HL-60/S4 treated with retinoic acid at 250 ng/mL for 4 days and 3 days (cell line): ENCODE measurements around the gene ECSIT.

Experiments used
- in situ Hi-C: fragments of 300-500 bp; cut with MboI; formaldehyde crosslinking; loops from 2 replicates; pipeline ENCODE4 v1.7.0; 2022; ENCODE audit warnings: low sequenced_read_pairs

ECSIT gene

DNA sequence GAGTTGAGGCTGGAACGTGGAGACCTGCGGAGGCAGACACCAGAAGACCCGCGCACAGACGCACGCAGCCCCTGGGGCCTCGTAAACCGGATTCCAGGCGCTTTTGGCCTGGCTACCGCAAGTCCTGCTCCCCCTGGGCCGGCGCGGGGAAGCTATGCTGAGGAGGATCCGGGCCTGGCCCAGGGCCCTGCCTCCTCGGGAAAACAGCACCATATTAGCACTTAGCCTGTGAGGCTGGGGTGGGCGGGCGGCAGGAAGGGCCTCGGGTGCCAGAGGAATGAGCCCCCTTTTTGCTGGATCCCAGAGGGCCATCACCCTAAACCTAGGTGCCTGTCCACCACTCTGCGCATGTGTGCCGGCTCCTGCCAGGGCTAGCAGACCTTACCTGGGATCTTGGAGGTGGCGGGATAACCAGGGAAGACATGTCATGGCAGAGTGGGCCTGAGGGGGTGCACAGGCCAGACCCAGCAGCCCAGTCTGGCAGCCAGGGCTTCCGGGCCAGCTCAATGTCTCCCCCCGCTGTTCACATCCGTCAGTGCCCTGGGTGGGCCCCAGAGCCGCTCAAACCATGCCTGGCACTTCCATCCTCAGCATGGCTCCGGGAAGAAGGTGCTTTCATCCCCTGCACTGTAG, 22.8 kb upstream of the ECSIT start:
- in situ Hi-C loops, result no loop called here

DNA sequence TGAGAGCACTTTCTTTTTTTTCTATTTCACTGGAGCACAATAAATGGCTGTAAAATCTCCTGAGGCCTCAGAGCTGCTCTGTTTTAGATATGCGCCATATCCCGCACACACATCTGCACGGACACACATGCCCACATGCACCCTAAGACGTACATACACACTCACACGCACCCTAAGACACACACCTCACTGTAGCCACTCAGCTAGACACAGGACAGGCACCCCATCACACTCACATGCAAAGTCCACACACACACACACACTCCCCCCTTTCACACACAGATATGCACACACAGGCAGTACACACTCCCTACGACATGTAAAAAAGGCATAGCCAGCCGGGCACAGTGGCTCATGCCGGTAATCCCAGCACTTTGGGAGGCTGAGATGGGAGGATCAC, 21.3 kb upstream of the ECSIT start:
- in situ Hi-C loops, result no loop called here

DNA sequence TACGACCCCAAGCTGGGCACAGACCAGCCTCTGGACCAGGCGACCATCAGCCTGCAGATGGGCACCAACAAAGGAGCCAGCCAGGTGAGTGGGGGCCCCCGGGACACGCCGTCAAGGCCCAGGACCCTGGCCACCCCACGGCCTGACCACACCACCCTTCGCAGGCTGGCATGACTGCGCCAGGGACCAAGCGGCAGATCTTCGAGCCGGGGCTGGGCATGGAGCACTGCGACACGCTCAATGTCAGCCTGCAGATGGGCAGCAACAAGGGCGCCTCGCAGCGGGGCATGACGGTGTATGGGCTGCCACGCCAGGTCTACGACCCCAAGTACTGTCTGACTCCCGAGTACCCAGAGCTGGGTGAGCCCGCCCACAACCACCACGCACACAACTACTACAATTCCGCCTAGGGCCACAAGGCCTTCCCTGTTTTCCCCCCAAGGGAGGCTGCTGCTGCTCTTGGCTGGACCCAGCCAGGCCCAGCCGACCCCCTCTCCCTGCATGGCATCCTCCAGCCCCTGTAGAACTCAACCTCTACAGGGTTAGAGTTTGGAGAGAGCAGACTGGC, 20.5 kb upstream of the ECSIT start:
- in situ Hi-C loops, result no loop called here

DNA sequence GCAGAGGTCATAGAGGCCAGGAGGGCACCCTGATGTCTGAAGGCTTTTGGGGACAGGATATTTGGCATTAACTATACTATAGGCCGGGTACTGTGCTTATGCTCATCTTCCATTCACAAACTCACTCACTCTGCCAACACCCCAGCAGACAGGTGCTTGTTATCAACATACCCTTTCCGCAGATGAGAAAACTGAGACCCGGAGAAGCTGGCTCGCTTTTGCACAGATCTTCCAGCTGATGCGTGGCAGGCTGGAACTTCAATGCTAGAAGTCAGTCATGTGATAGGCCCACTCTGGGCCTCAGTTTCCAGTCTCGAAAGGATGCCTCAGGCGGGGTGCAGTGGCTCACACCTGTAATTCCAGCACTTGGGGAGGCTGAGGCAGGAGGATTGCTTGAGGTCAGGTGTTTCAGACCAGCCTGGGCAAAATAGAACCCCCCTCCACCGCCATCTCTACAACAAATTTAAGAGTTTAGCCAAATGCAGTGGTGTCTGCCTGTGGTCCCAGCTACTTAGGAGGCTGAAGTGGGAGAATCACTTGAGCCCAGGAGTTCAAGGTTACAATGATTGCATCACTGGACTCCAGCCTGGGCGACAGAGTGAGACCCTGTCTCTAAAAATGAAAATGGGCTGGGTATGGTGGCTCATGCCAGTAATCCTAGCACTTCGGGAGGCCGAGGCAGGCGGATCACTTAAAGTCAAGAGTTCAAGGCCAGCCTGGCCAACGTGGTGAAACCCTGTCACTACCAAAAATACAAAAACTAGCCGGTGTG, 19.2 kb upstream of the ECSIT start:
- in situ Hi-C loops, result no loop called here

DNA sequence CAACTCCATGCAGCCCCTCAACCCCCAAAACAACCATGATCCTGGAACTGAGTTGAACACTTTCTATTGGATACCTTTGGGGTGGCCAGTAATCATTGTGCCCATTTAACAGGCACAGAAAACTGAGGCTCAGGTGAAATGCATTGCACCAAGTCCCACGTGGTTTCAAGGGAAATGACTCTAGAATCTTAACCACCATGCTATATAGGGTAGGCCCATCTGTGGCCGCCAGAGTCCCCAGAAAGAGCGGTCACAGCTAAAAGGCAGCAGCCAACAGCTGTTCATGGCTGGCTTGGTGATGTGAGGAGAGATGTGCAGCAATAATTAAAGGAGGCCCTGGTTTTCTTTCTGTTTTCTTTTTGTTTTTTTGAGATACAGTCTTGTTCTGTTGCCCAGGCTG, 12.3 kb upstream of the ECSIT start:
- in situ Hi-C loops, result no loop called here

DNA sequence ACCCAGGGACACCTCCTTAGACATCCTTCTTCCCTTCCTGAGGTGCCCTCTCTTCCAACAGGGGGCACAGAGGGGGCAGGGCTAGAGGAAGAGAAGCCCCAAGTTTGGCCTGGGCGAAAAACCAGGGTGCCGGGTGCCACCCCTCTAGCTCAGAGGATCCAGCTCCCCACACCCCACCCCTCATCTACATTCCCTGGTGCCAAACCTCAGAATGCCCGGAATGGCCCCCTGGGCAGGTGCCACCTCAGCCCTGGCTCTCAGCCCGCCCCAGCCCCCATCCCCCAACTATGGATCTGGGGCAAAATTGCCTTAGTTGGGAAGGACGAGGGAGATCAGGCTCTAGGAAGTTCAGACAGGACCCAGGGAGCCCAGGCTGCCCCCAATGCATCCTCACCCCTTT, 11.7 kb upstream of the ECSIT start:
- in situ Hi-C loops, result no loop called here

DNA sequence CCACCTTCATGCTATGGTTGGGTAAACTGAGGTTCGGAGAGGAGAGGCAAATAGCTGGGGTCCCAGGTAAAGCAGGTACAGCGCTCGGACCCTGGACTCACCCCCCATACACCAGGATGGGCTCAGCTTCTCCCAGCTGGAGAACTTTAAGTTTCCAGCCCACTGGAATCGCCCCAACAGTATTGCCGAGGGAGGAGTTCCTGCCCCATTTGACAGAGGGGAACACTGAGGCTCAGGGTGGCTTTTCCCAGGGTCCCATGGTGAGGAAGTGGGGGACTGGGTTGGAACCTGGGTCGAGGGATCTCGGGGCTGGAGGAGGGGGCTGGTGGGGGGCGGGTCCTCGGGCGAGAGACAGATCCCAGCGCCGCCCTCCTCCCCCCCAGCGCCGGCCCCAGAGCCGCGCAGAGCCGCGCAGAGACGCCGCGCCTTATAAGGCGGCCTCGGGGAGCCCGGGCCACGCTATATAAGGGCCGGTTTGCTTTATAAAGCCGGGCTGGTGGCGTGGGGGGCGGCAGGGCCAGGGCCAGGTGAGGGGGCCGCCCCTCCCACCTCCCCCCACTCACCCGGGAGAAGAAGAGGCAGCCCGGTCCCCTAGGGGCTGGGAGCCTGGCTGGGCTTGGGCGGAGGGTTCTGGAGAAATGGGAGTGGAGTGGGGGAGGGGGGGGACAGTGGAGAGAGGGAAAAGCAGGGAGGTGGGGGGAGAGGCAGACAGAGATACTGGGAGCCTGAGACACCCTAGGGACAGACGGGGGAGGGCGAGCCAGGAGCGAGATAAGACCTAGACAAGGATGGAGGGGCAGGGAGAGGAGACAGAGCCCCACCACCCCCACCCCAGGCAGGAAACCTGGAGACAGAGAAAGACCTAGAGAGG, 10.8 kb upstream of the ECSIT start:
- in situ Hi-C loops, result no loop called here

DNA sequence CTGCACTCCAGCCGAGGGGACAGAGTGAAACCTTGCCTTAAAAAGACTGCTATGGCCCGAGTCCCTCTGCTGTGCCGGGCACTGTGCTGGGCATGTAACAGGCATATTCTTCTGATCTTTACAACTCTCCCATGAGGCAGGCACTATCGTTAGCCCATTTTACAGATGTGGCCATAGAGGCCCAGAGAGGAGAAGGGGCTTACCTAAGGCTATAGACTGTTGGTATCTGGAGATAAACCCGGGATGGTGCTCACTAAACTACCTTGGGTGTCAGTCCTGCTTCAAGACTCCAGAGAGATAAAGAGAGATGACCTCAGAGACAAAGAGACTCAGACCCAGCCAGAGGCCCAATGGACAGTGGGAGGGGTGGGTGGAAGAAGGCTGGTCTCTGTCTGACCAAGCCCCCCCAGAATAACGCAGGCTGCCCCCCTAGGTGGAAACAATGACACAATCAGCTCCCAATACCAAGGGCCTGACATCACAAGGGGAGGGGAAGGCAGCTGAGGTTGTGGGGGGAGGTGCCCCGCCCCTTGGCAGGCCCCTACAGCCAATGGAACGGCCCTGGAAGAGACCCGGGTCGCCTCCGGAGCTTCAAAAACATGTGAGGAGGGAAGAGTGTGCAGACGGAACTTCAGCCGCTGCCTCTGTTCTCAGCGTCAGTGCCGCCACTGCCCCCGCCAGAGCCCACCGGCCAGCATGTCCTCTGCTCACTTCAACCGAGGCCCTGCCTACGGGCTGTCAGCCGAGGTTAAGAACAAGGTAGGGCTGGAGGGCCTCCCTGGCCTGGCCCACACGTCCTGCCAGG, 9.5 kb upstream of the ECSIT start, which contains the start of gene CNN1:
Gene CNN1, plus strand, starts transcription at position 620 of the 805 bp plus-strand sequence. Its CDS starts 77 bp downstream, at position 697.
- in situ Hi-C loops, result no loop called here

DNA sequence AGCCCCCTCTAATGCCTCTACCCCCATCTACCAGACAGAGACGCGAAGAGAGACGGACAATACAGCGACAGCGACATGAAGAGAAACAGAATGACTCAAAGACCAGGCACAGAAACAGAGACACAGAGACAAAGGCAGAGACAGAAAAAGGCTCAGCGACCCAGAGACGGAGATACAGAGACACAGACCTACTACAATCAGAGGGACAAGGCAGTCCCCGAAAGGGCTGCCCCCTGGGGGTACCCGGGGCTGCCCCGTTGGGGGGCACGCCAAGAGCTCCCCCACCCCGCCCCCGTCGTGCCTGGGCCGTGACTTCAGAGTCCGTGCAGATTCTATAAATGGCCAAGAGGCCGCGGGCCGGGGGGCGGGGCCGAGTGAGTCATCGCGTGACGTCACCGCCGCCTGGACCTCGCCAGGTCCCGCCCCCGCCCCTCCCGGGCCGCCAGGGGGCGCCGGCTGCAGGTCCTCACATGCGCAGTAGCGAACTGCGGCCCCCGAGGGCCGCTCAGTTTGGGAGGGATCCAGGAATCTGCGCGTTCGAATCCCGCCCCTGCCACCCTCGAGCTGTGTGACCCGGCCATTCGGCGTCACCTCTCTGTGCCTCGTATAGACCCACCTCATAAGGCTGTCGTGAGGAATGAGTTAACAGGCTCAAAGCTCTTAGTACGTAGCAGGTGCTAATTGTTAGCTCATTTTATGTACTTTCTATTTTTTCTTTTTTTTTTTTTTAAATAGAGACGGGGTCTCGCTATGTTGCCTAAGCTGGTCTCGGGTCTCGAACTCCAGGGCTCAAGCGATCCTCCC, 7.1 kb upstream of the ECSIT start:
- in situ Hi-C loops, result no loop called here

DNA sequence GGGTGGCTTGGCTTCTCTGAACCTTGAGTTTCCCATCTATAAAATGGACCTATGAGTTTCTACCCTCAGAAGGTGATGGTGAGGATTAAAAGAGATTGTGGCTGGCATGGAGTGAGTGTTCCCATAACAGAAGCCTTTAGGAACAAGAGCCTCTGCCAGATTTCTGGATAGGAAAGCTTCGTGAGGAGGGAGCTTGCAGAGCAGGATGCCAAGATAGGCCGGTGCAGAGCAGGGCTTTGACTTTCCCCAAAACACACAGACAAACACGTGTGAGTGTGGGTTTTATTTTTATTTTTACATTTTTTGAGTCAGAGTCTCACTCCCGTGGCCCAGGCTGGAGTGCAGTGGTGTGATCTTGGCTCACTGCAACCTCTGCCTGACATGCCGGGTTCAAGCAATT, 6.0 kb upstream of the ECSIT start:
- in situ Hi-C loops, result no loop called here

DNA sequence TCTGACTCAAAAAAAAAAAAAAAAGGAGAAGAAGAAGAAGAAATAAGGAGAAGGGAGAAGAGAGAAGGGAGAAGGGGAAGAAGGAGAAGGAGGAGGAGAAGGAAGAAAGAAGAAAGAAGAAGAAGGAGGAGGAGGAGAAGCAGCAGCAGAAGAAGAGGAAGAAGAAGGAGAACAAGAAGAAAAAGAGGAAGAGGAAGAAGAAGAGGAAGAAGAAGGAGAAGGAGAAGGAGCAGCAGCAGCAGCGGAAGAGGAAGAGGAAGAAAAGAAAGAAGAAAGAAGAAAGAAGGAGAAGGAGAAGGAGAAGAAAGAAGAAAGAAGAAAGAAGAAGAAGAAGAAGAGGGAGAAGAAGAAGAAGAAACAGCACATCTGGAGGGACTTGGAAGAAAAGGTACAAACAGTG, 5.6 kb upstream of the ECSIT start:
- in situ Hi-C loops, result no loop called here

DNA sequence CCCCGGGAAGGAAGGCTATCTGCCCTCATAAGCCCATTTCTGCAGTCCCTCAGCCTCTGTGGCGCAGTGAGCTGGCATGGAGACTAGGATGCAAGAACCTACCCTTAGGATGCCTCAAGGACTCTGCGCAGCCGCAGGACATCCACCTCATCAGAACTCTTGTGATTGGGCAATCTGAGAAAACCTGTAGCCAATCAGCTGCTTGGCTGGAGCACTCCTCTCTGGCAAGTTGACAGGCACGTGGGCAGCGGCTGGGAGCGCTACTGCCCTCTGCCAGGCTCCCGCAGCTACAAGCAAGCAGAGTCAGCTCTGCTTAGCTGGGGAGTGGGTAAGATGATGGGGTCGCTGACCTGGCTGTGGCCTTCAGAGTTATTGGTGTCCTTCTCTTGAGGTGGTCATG, 1.5 kb upstream of the ECSIT start:
- in situ Hi-C loops, result no loop called here

DNA sequence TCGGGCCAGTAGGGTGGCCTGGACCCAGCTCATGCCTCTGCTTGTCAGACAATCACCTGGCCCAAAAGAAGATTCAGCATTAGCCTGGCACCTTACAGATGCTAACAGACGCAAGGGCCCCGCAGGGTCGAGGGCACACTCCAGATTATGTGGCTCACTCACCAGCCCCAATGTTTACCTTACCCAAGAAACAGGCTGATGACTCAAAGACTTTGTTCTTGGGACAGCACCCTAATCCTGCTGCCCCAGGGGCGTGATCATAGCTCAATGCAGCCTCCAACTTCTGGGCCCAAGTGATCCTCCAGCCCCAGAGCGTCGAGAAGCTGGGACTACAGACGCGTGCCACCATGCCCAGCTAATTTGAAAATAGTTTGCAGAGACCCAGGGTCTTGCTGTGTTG, 9.8 kb downstream of the ECSIT start:
- in situ Hi-C loops, result no loop called here

DNA sequence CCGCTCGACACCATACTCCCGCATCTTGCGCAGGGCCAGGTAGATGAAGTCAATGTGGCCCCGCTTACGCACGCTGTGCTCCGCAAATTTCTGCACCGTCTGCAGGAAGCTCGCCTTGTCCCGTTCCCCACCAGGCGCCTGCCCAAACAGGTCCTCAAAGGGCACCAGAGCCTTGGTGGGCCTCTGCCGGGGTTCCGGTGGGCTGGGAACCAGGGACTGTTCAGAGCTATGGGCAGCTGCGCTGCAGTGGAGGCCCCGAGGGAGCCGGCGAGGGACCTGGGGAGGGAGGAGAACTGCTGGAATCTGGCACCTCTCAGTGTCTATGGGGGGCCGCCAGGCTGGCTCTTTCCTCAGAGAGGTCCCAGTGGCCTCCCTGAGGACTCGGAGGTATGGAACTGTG, 15.0 kb downstream of the ECSIT start:
- in situ Hi-C loops, result no loop called here

DNA sequence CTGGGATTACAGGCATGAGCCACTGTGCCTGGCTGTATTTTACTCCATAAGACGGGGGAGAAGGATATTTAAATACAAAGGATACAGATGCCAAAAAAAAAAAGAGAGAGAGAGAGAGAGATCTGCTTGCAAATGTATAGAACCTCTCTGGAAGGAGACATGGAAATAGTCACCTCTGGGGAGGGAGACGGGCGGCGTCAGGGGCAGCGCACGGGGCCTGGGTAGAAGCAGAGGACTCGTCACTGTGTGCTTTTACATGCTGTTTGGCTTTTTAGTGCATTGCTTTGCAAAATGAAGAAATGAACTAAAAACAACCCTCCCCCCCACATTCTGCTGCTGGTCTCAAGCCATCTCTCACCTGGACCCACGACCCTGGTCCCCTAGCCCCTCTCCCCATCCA, 18.5 kb downstream of the ECSIT start:
- in situ Hi-C loops, result no loop called here

DNA sequence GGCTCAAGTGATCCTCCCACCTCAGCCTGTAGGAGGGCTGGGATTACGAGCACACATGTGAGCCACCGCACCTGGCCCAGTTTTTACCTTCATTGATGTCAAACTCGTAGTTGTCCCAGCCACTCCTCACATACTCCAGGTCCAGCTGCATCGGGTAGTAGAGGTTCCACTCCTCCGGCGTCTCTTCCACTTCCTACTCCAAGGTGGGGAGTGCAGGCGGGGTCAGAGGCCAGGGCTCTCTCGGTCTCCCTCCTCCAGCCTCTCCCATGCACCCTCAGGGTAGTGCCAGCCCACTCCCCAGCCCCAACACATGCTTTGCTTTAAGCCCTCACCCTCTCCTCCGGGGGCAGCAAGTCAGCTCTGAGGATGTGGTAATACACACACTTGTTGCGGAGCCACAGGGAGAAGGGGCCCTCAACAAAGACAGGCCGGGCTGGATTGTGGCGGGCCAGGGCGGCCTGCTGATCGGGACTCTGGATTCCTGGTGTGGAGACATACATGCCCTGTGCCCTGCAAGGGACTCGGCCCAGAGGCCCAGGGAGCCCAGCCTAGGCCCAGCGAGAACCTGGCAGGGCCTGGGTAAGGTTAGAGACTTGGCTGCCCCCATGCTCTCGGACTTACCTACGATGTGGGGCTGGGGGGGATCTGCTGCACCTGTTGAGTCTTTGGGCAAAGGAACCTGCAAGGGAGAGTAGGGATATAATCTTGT, 21.4 kb downstream of the ECSIT start:
- in situ Hi-C loops, result no loop called here

DNA sequence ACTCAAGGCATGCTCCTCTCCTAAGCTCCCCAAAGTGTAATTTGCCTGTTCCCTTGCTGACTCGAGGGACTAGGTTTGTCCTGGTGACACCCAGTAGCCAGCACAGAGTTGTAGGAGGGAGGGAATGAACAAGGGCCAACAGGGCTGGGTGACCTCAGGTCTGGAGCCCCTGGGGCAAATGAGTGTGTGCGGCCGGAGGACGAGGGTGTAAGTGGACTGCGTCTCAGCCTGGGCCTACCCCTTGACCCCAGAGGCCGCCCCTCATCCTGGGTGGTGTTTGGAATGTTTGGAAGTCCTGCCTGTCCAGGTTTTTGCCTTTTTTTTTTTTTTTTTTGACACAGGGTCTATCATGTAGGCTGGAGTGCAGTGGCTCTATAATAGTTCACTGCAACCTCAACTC, 22.0 kb downstream of the ECSIT start:
- in situ Hi-C loops, result no loop called here

DNA sequence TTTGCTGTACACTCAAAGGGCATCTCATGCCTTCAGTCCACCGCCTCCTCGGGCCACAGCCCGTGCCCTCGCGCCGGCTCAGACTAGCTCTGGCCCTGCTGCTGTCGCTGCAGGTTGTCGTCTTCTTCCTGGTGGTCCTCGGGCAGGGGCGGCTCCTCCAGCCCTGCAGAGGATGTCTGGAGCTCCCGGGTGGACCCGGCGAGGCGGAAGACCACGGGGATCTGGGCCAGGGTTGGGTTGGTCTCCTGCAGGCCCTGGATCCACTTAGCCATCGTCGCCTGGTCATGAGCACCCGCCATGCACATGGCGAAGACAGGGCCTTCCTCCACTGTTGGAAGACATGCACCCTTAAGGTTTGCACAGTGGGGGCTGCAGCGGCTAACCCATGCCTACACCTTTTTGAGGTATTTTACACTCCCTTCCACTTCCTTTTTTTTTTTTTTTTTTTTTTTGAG, 22.8 kb downstream of the ECSIT start:
- in situ Hi-C loops, result no loop called here

DNA sequence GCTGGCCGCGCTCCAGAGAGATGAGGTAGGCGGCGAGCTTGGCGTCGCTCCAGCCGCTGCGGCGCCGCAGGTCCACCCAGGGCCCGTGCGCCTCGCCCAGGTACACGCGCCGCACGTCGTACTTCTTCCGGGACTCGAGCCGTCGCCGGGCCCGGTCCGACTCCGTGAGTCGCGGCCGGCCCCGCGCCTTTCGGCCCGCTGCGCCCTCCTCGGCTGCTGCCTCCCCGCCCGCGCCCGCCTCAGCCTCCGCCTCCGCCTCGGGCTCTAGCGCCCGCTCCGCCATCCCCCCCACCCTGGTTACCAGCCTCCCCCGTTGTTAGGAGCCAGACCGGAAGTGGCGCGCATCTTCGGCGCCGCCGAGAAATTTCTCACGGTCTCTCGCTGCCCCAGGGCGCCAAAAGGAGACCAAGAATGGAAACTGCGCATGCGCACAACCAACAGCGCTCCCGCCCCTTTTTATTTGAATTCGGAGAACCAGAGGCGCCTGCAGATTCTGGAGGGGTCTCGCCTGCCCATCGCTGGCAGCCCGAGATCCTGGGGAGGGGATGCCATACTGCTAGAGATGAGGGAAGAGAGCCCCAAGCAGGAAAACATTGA, 23.3 kb downstream of the ECSIT start, which contains the start of gene ZNF653:
Gene ZNF653, minus strand, starts transcription at position 336 of the 597 bp plus-strand sequence. Its CDS starts 53 bp downstream, at position 283.
- in situ Hi-C loops, result no loop called here
